Measurements from ENCODE around the gene DCP1A. TPM values are rescaled to one million over a fixed set of nuclear protein-coding genes. Genes with fewer than 3 reads are reported as not detected.

Gene DCP1A
- total and polyA plus RNA-seq, 9 of the 15 experiments (the other 6 are each of a cell fraction or from before 2014, with no cell fraction given): 6.6 to 33.7 (median 13.3) TPM

- intact Hi-C loops (cut with micrococcal nuclease) (no loop called here), in situ Hi-C loops (cut with MboI) (no loop called here)
- Histone ChIP-seq H3K79me2 (ENCODE audit: control insufficient read depth, insufficient read depth, low read length) (peaks cover 57% of the 10 kb centered on the region), H3K4me1 (replicated peaks in 1 of 2; ENCODE audit: control insufficient read depth in 2 of 2, insufficient read depth in 2 of 2, low read length in 2 of 2) (peaks cover 33 to 50% of the 10 kb centered on the region in 2 experiments; a peak in 4 of 5 replicates), H3K9me1 (ENCODE audit: control insufficient read depth, insufficient read depth, low read length) (peaks cover 2% of the 10 kb centered on the region), H4K20me1 (replicated peaks; ENCODE audit: control insufficient read depth, insufficient read depth, low read length) (peaks cover 27% of the 10 kb centered on the region), H3K27me3 (ENCODE audit: control insufficient read depth in 2 of 2, insufficient read depth in 2 of 2, low read length in 2 of 2) (no peaks in the 10 kb centered on the region), H2AFZ (ENCODE audit: low read depth, low read length) (no peak overlapping the region), H3K4me3 (peak overlapping the region; percentile 85), H3K9ac (ENCODE audit: insufficient read depth in 1 of 2, low read depth in 2 of 2, low read length in 2 of 2) (peak overlapping the region; percentile 78 to 97), H3K4me2 (ENCODE audit: insufficient read depth, low read length) (peak overlapping the region; percentile 89), H3K36me3 (ENCODE audit: control insufficient read depth, insufficient read depth, low read length) (peaks cover 25% of the 10 kb centered on the region), H3K9me3 (replicated peaks; ENCODE audit: control insufficient read depth, insufficient read depth, low read depth, low read length) (no peaks in the 10 kb centered on the region), H3K27ac (ENCODE audit: extremely low read depth, low read depth, low read length) (peak overlapping the region; percentile 77)
- WGBS (ENCODE audit: insufficient coverage, low coverage, missing lambda C conversion rate): 0% methylated on average over 16 of the region's 44 CpGs
- BruUV-seq (replicated peaks): no TSS peak
- ChIA-PET CTCF (ENCODE audit: low intra/inter-chr PET ratio) (no interaction called here), POLR2A (interaction anchor here (1.5 kb wide), 1 partner anchor 12 kb away, joined by 3 read pairs; no protein-coding TSS in a partner anchor)
- no peak for ATAC-seq
- DNase-seq (ENCODE audit: extremely low read depth in 1 of 4, low spot score in 3 of 4): no peak
- no peak for FAIRE-seq
- TF ChIP-seq NONO (IDR thresholded peaks at IDR 0.05; ENCODE audit: low read depth in 2 of 2, low read length in 1 of 2): 0 out of 4 replicates have a peak, but pooled peaks of 1 of the 2 experiments have one; percentile 62
- no peak for TF ChIP-seq RERE (CRISPR knock-in tag; IDR thresholded peaks at IDR 0.05; ENCODE audit: borderline replicate concordance)
- TF ChIP-seq GATAD2B (IDR thresholded peaks at IDR 0.05; ENCODE audit: borderline replicate concordance): peak; percentile 63; the same call in 1 of the 2 replicates
- TF ChIP-seq TEAD1 (CRISPR knock-in tag; IDR thresholded peaks at IDR 0.05): 0 out of 4 replicates have a peak, but pooled peaks of 1 of the 2 experiments have one; percentile 6
- TF ChIP-seq CREBBP (IDR thresholded peaks at IDR 0.05; ENCODE audit: low read depth, low read length): no peak
- 0 out of 4 replicates have a peak, but pooled peaks of 1 of the 2 experiments have one; percentile 66 for TF ChIP-seq SIN3A (IDR thresholded peaks at IDR 0.05; ENCODE audit: borderline replicate concordance in 2 of 2, control insufficient read depth in 1 of 2, low read depth in 2 of 2, low read length in 2 of 2)
- peak; percentile 25 for TF ChIP-seq SAP30 (IDR thresholded peaks at IDR 0.05; ENCODE audit: borderline replicate concordance, insufficient read depth, low read depth, low read length, poor library complexity, severe bottlenecking)
- no peak for TF ChIP-seq PTBP1 (IDR thresholded peaks at IDR 0.05; ENCODE audit: low read depth, low read length)
- peak; percentile 44 for TF ChIP-seq RBBP5 (IDR thresholded peaks at IDR 0.05; ENCODE audit: borderline replicate concordance, insufficient read depth, low read length, poor library complexity, severe bottlenecking)
- TF ChIP-seq CHD1 (IDR thresholded peaks at IDR 0.05; ENCODE audit: low read length): peak; percentile 73
- peak; percentile 43 for TF ChIP-seq FIP1L1 (IDR thresholded peaks at IDR 0.05; ENCODE audit: low read depth, low read length, poor library complexity, severe bottlenecking)
- 0 out of 4 replicates have a peak, but pooled peaks have one; percentile 6 to 9 for TF ChIP-seq MNT (conservative IDR thresholded peaks at IDR 0.05)
- TF ChIP-seq HDAC8 (tag; IDR thresholded peaks at IDR 0.05): peak; percentile 43; the same call in 1 of the 2 replicates
- 0 out of 2 replicates have a peak, but pooled peaks have one; percentile 42 for TF ChIP-seq SAFB (IDR thresholded peaks at IDR 0.05; ENCODE audit: borderline replicate concordance, low read depth, low read length)
These were observed 91.9 kb downstream of the DCP1A start for GRCh38 chr3:53255423-53255774.

All from K562 (cell line).